HG02610 (cell line): ENCODE measurements around the gene DUOX2.
"Not testable (repeated sequence)": the region's sequence is repeated elsewhere in the genome, so short reads cannot be mapped to it uniquely, and the experiment has no call there.

Experiments used
- ATAC-seq: cut with Tn5 transposase; IDR thresholded peaks from one replicate; pipeline ENCODE4 v1.9.1; 2021; ENCODE audit warnings: mild to moderate bottlenecking, moderate library complexity; ENCODE audit not compliant: unreplicated experiment

The DUOX2 gene

DNA sequence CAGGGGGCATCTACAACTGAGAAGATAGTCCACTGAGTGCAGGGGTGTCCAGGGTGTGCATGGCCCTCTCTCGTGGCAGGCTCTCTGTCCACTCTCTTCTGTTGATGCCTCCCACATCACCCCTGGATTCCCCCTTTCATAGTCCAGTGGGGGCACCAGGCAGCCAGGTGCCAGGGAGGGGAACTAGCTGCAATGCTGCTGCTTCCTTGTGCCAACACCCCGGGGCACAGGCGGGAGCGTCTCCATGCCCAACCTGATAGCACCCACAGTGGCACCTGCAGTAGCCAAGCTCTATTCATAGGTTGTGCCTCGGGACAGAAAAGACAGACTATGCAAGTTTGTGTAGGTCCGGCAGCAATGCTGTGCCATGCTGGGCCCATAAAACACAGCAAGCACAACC is 11.7 kb downstream of the DUOX2 start:
- ATAC-seq = no peak

- ATAC-seq = no peak
Measured at GRCh38 chr15:45101749-45102148, 12.2 kb downstream of the DUOX2 start.

- ATAC-seq = no peak
Measured at GRCh38 chr15:45100884-45101625, 12.9 kb downstream of the DUOX2 start.

- ATAC-seq = no peak
Measured at GRCh38 chr15:45099549-45100165, 14.3 kb downstream of the DUOX2 start.

GRCh38 chr15:45097466-45097865 is 16.5 kb downstream of the DUOX2 start:
- no peak for ATAC-seq

DNA sequence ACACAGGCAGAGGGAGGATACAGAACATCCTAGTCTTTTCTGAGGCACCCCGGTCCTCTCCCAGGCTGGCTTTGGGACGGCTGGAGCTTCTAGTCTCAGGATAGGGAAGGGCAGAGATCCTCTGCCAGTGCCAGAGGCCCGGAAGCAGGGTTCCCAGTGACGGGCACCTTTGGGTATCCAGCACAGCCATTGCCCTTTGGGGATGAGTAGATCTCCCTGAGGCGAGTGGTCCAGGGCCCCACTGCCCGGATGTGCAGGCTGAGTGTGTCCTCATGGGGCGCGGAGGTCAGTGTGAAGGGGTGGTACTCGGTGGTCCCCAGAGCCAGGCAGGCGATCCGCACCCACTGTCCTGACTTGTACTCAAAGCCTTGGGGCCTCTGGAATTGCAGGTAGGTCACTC is 18.3 kb downstream of the DUOX2 start:
- ATAC-seq = no peak

- no peak for ATAC-seq
Measured at GRCh38 chr15:45094358-45094730, 19.6 kb downstream of the DUOX2 start.

DNA sequence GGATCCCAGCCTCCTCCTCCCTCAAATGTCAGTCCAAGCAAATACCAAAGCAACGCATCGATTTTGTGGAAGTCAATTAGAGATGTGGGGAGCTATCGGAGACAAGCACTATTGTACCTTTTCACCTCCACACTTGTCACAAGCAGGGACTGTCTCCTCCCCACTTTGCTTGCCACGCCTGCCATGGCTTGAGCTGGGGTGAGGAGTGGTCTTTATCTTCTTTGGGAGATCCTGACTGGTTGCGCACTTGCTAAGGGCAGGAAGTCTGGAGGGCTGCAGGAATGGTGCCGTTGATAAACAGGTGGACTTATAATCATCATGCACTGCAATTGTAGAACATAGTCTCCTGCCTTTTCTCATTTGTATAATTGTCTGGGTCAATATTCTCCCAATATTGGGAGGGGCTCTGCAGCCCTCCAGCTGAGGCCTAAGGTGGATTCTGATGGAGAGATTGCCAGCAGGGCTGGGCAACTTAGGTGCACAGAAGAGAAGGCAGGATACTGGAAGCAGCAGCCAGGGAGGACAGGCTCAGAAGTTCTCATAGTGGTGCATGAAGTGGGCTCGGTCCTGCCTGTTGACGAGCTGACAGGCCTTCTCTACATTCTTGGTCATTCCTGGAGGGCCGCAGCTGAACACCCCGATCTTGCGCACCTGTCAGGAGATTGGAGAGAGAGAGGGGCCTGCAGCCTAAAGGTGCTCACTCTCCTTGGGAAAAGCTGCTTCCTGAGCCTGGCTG is 20.2 kb downstream of the DUOX2 start:
- no peak for ATAC-seq

DNA sequence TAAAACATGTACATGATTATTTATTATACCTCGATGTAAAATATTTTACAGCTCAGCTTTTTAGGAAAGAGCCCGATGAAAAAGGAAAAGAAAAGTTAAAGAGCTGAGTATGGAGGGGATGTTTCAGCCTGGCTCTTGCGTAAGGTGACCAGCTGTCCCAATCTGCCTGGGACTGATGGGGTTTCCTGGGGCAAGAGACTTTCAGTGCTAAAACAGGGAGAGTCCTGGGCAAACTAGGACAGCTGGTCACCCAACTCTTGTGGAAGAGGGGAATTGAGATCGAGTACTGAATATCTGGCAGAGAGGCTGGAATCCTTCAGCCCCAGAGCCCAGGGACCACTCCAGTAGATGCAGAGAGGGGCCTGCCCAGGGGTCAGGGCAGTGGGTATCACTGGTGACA is 21.0 kb downstream of the DUOX2 start:
- no peak for ATAC-seq

DNA sequence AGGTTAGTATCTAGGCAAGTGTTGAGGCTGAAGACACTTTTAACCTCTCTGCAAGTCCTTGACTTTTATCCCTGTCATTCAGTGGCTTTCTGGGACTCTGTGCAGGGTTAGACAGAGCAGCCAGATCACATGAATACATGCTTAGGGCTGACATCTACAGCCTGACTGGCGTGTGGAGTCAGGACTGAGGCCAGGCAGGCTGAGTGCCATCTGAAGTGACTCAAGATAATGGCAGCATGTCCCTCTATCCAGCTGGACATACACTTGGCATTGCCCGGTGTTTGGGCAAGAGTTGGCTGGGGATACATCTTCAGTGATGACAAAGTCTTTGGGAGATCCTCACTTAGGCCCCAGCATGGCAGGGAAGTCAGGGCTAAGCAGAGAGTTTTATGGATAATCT is 22.4 kb downstream of the DUOX2 start:
- no peak for ATAC-seq

DNA sequence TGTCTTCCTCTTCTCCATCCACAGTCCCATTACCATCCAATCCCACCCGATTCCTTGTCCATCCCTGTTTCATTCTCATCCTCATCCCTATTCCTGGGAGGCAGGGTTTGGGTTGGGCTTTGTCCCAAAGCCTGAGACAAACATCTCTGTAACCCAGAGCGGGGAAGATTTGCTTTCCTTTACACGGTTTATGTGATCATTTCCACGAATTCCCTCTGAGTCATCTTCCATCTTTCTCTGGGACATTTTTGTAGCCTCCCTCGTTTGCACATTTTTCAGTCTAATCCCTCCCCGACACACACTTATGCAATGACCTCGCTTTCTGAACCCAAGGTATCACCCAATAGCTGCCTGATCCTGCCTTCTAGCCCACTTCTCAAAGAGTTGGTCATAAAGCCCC is 22.8 kb downstream of the DUOX2 start:
- ATAC-seq = no peak

DNA sequence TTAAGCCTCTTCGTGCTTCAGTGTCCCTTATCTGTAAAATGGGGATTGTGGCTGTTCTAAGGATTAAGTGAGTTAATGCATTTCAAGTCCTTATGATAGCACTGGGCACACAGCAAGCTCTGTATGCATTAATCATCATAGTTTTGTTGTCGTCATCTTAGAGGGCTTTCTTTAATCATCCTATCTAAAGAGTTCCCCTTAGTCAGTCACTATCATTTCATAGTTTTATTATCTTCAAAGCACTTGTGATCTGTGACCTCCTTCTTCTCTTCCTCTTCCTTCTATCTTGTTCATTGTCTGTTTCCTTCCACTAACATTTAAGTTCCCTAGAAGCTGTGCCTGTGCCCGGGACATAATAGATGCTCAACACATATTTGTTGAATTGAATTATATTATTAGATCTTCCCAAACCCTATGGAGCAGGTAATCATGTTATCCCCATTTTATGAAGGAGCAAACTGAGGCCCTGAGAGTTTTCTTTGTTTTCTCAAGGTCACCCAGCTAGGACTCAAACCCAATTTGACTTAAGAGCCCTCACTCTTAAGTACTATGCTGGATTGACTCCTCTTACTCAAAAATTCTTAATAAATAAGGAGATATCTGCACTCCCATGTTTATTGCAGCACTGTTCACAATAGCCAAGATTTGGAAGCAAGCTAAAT is 24.1 kb downstream of the DUOX2 start:
- no peak for ATAC-seq

- no peak for ATAC-seq
Measured at GRCh38 chr15:45088801-45089711, 24.9 kb downstream of the DUOX2 start.

DNA sequence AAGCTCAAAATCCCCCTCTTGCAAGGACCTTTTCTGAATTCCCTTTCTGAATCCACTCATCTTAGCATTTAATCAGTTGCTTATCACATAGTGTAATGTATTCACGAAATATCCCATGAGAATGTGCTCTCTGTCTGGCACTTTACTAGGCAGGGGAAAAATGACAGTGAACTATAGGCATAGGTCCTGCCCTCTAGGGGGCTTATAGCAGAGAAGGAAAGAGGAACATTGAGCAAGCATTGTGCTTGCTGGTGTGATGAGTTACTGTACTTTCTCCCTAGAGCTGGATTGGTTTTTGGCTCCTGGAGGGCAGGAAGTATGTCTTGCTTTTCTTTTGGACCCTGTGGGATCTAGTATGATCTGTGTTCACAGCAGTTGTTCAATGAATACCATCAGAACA is 26.5 kb downstream of the DUOX2 start:
- ATAC-seq = no peak

- no peak for ATAC-seq
Measured at GRCh38 chr15:45084163-45084562, 29.8 kb downstream of the DUOX2 start.

GRCh38 chr15:45083223-45083622 is 30.7 kb downstream of the DUOX2 start:
- ATAC-seq = no peak

GRCh38 chr15:45082412-45082811 is 31.6 kb downstream of the DUOX2 start:
- ATAC-seq = not testable (repeated sequence)

DNA sequence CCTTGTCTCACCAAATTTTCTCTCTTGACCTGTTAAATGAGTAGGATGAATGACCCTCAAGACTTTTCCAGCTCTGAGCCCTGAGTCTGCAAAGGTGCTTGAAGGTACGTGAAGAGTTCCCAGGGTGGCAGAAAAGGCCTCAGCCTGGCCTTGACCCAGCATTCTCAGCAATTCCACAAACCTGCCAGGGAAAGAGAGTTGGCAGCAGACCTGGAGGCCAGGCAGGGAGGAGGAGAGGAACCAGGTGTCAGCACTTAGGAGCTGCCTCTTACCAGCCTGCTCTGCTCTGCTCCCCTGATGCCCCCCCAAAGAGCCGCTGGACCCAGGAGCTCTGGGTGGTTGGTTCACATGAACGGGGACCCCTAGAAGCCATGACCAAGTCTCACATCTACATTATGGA is 33.4 kb downstream of the DUOX2 start:
- not testable (repeated sequence) for ATAC-seq

DNA sequence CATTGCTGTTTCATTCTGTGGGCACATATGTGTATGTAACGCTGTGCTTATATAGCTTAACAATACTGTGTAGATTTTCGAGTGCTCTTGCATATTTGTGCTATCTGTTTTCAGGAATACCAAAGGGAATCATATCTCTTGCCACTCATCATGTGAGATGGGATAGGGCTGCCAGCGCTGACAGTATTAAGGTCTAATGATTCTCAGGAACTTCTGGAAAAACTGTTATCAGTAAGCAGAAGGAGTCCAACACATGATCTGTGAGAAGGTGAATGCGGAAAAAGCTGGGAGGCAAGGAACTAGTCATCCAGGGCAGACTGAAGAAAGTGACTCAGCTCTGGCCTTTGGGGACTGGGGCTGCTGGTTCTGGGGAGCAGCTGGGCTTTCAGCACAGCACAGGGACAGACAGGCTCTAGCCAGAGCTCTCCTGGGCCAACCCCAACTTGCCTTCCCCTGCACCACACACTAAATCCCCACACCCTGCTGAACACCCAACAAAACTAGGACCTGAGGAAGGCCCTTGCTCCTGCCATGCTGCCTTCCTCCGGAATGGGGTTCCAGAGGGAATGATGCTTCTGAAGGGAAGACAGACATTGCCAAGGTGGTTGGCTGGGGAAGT is 34.2 kb downstream of the DUOX2 start:
- not testable (repeated sequence) for ATAC-seq

DNA sequence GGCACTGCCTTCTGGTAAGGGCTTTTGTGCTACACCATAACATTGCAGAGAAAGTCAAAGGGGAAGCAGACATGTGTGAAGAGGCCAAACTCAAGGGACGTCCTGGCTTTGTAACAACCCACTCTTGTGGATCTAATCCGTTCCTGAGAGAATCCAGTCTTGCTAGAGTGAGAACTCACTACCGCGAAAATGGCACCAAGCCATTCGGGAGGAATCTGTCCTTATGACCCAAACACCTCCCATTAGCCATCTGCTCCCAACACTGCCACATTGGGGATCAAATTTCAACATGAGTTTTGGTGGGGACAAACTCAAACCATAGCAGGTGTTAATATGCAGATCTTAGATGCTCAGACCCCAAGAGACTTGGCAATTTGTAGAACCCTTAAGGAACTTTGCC is 34.8 kb downstream of the DUOX2 start:
- ATAC-seq = not testable (repeated sequence)
